Measurements from ENCODE around the gene TMEM270. TPM values are rescaled to one million over a fixed set of nuclear protein-coding genes. Genes with fewer than 3 reads are reported as not detected.

Gene TMEM270
- total and polyA plus RNA-seq, 2 of the 4 experiments (the other 2 are of a cell fraction) = 0.17 TPM; not detected in 1

GRCh38 chr7:73887762-73888161 is 26.8 kb downstream of the TMEM270 start:
- Histone ChIP-seq H3K4ac (ENCODE audit: low read depth, low read length) (peak overlapping the region; percentile 95; the same call in 1 of the 2 replicates), H3K56ac (ENCODE audit: extremely low read depth, insufficient read depth, low read length) (no peak overlapping the region), H3K9me3 (ENCODE audit: control insufficient read depth, insufficient read depth, low read length) (no peaks in the 10 kb centered on the region), H2BK20ac (ENCODE audit: low read depth, low read length) (peak overlapping the region; percentile 94; the same call in 1 of the 2 replicates), H2AFZ (replicated peaks; ENCODE audit: low read length, poor library complexity) (no peak overlapping the region), H2BK120ac (ENCODE audit: low read depth, low read length) (peak overlapping the region; percentile 91), H3K27ac (ENCODE audit: insufficient read depth, low read length) (no peak overlapping the region), H3K9ac (ENCODE audit: low read depth, low read length) (no peak overlapping the region), H2AK9ac (replicated peaks; ENCODE audit: low read depth, low read length, poor library complexity) (no peak overlapping the region), H3K23ac (ENCODE audit: low read depth, low read length) (no peak overlapping the region), H3K9me1 (ENCODE audit: insufficient read depth, low read length) (peaks cover 15% of the 10 kb centered on the region), H3K79me1 (ENCODE audit: low read depth in 1 of 2, low read length in 2 of 2) (no peaks in the 10 kb centered on the region), H4K91ac (ENCODE audit: insufficient read depth, low read depth, low read length) (peak overlapping the region; percentile 67), H3K4me1 (ENCODE audit: control insufficient read depth, insufficient read depth, low read length) (peaks cover 24% of the 10 kb centered on the region), H4K20me1 (ENCODE audit: insufficient read depth, low read length) (no peaks in the 10 kb centered on the region), H4K5ac (ENCODE audit: low read depth, low read length) (no peak overlapping the region), H3K14ac (replicated peaks; ENCODE audit: low read depth, low read length) (no peak overlapping the region), H3K18ac (ENCODE audit: low read depth, low read length) (no peak overlapping the region), H4K8ac (ENCODE audit: low read depth in 2 of 2, low read length in 2 of 2) (no peak overlapping the region), H2AK5ac (ENCODE audit: low read depth, low read length) (peak overlapping the region; percentile 90; the same call in 1 of the 2 replicates), H2BK15ac (ENCODE audit: low read depth, low read length) (0 out of 3 replicates have a peak overlapping the region, but pooled peaks have one; percentile 60), H3K36me3 (ENCODE audit: control insufficient read depth, insufficient read depth, low read length) (no peaks in the 10 kb centered on the region), H3K27me3 (ENCODE audit: control insufficient read depth, insufficient read depth, low read length) (no peaks in the 10 kb centered on the region), H3K4me2 (ENCODE audit: low read depth, low read length) (no peak overlapping the region), H2BK5ac (ENCODE audit: low read depth, low read length, poor library complexity, severe bottlenecking) (no peak overlapping the region), H3K4me3 (ENCODE audit: insufficient read depth, low read depth, low read length) (no peak overlapping the region)
- BruUV-seq (replicated peaks) = no TSS peak
- POLR2A ChIA-PET (ENCODE audit: unreplicated experiment) = no interaction called here
- ATAC-seq (ENCODE audit: low read depth) = no peak
- intact Hi-C loops (cut with micrococcal nuclease) (no loop called here), in situ Hi-C loops (cut with MboI; ENCODE audit: low sequenced_read_pairs) (no loop called here), dilution Hi-C loops (cut with HindIII; ENCODE audit: low sequenced_read_pairs, unreplicated experiment) (no loop called here)
- TF ChIP-seq FOS (IDR thresholded peaks at IDR 0.05; ENCODE audit: low read depth, low read length) (no peak), RAD21 (IDR thresholded peaks at IDR 0.05; ENCODE audit: low read length) (no peak), MXI1 (IDR thresholded peaks at IDR 0.05; ENCODE audit: borderline replicate concordance, low read depth, low read length) (no peak), NFE2L2 (IDR thresholded peaks at IDR 0.05; ENCODE audit: low read depth, low read length) (no peak), CHD1 (IDR thresholded peaks at IDR 0.05; ENCODE audit: low read depth, low read length) (no peak), SMC3 (IDR thresholded peaks at IDR 0.05; ENCODE audit: low read depth, low read length) (no peak), POLR2A (IDR thresholded peaks at IDR 0.05; ENCODE audit: low read depth, low read length) (no peak), BHLHE40 (IDR thresholded peaks at IDR 0.05; ENCODE audit: low read depth, low read length) (no peak), CTCF (conservative IDR thresholded peaks at IDR 0.05; ENCODE audit: low read depth, low read length) (no peak), RCOR1 (IDR thresholded peaks at IDR 0.05; ENCODE audit: insufficient replicate concordance, low read length) (no peak), ELK1 (IDR thresholded peaks at IDR 0.05; ENCODE audit: borderline replicate concordance, low read depth, low read length) (no peak), CEBPB (IDR thresholded peaks at IDR 0.05; ENCODE audit: low read depth, low read length) (no peak)
- CTCF ChIA-PET = no interaction called here
- 80% methylated on average over 4 of the region's 5 CpGs; no CpG with 5 or more reads in 1 of the 2 experiments for WGBS, 2 experiments (ENCODE audit: extremely low coverage in 2 of 2, insufficient read length in 1 of 2)
- no peak for DNase-seq
